Upper lobe of right lung (tissue), 1 donor: Measurements from ENCODE around the gene PLGLB1. TPM values are rescaled to one million over a fixed set of nuclear protein-coding genes. Genes with fewer than 3 reads are reported as not detected.
A peak's percentile ranks its signal among the peaks of the same experiment; 100 is the strongest.
"Not testable (repeated sequence)": the region's sequence is repeated elsewhere in the genome, so short reads cannot be mapped to it uniquely, and the experiment has no call there.

ENCODE experiments used
- ATAC-seq: fragments of 200-7000 bp; cut with Tn5 transposase; one replicate; pipeline ENCODE4 v1.9.1; 2020; ENCODE audit warnings: mild to moderate bottlenecking, moderate library complexity
- DNase-seq: peaks from one replicate; pipeline ENCODE4 v3.0.0-alpha.2; 2020
- H3K27ac ChIP-seq: fragments of 200-600 bp; one replicate; pipeline ENCODE4 v1.8.0; 2022
- H3K27me3 ChIP-seq: fragments of 200-600 bp; one replicate; pipeline ENCODE4 v1.8.0; 2022; ENCODE audit warnings: mild to moderate bottlenecking
- H3K36me3 ChIP-seq: fragments of 200-600 bp; one replicate; pipeline ENCODE4 v1.8.0; 2022
- H3K4me1 ChIP-seq: fragments of 200-600 bp; one replicate; pipeline ENCODE4 v1.8.0; 2022
- H3K4me3 ChIP-seq: fragments of 200-600 bp; one replicate; pipeline ENCODE4 v1.8.0; 2022; ENCODE audit warnings: mild to moderate bottlenecking
- H3K9me3 ChIP-seq: fragments of 200-600 bp; one replicate; pipeline ENCODE4 v1.8.0; 2022
- CTCF ChIP-seq: fragments of 200-600 bp; IDR thresholded peaks from one replicate; pipeline ENCODE4 v1.8.0; 2022; ENCODE audit warnings: antibody characterized with exemption
- intact Hi-C: fragments of 100-400 bp; cut with DNase I; formaldehyde crosslinking; loops from one replicate; pipeline ENCODE4 v1.11.0; 2022
- long read RNA-seq: library from polyadenylated mRNA; unstranded; transcript quantifications from one replicate; pipeline ENCODE4 v2.0.0, GENCODE V29; 2021
- total RNA-seq: library from RNA; stranded (reverse); fragmentation: NEBNext Ultra II Directional; extraction: Animal tissue kit (Norgen Biotek cat#: 25700); gene quantifications from one replicate; pipeline ENCODE4 v1.2.1, GENCODE V29; 2021
- donor health status: DM: no; HTN: yes; CAD: no; lungs with severe emphysema.

The PLGLB1 gene
- total RNA-seq = 3.3 TPM
- long read RNA-seq = 0 reads

- DNase-seq, H3K27ac ChIP-seq, H3K4me1 ChIP-seq, ATAC-seq, H3K36me3 ChIP-seq, H3K27me3 ChIP-seq, H3K9me3 ChIP-seq, intact Hi-C loops, H3K4me3 ChIP-seq: not testable (repeated sequence)
Observed at GRCh38 chr2:87021744-87022143, at the start of gene PLGLB1. Gene PLGLB1 (minus strand): TSS chr2:87021844. CDS start chr2:87021783, 61 bp downstream.

GRCh38 chr2:87064305-87064704, 42.7 kb upstream of the PLGLB1 start:
- ATAC-seq, H3K27me3 ChIP-seq, H3K4me1 ChIP-seq, H3K36me3 ChIP-seq, intact Hi-C loops, H3K9me3 ChIP-seq, H3K27ac ChIP-seq, H3K4me3 ChIP-seq, DNase-seq: not testable (repeated sequence)

GRCh38 chr2:87063431-87063830, 41.8 kb upstream of the PLGLB1 start:
- peak; percentile 69 for ATAC-seq
- H3K27ac ChIP-seq, H3K36me3 ChIP-seq, H3K27me3 ChIP-seq, H3K4me1 ChIP-seq, DNase-seq, H3K4me3 ChIP-seq, H3K9me3 ChIP-seq, intact Hi-C loops: not testable (repeated sequence)

- H3K27me3 ChIP-seq, H3K4me3 ChIP-seq, H3K36me3 ChIP-seq, H3K27ac ChIP-seq, ATAC-seq, DNase-seq, intact Hi-C loops, H3K4me1 ChIP-seq, H3K9me3 ChIP-seq: not testable (repeated sequence)
Observed at GRCh38 chr2:87061519-87061918, 39.9 kb upstream of the PLGLB1 start.

GRCh38 chr2:87057606-87058005, 36.0 kb upstream of the PLGLB1 start:
- intact Hi-C loops, H3K36me3 ChIP-seq, H3K27ac ChIP-seq, H3K9me3 ChIP-seq, H3K4me3 ChIP-seq, H3K27me3 ChIP-seq, H3K4me1 ChIP-seq, DNase-seq, ATAC-seq: not testable (repeated sequence)

- H3K4me3 ChIP-seq, H3K4me1 ChIP-seq, H3K27ac ChIP-seq, intact Hi-C loops, H3K27me3 ChIP-seq, ATAC-seq, H3K36me3 ChIP-seq, H3K9me3 ChIP-seq, DNase-seq: not testable (repeated sequence)
Observed at GRCh38 chr2:87056843-87057242, 35.2 kb upstream of the PLGLB1 start.

- H3K9me3 ChIP-seq, DNase-seq, H3K4me1 ChIP-seq, H3K4me3 ChIP-seq, intact Hi-C loops, H3K27me3 ChIP-seq, ATAC-seq, H3K36me3 ChIP-seq, H3K27ac ChIP-seq: not testable (repeated sequence)
Observed at GRCh38 chr2:87056435-87056834, 34.8 kb upstream of the PLGLB1 start.

- H3K27me3 ChIP-seq, intact Hi-C loops, H3K4me3 ChIP-seq, DNase-seq, H3K36me3 ChIP-seq, H3K9me3 ChIP-seq, H3K27ac ChIP-seq, H3K4me1 ChIP-seq: not testable (repeated sequence)
- peak; percentile 46 for ATAC-seq
Observed at GRCh38 chr2:87054375-87054774, 32.7 kb upstream of the PLGLB1 start.

GRCh38 chr2:87041321-87041978, 19.8 kb upstream of the PLGLB1 start:
- H3K36me3 ChIP-seq, H3K4me1 ChIP-seq, intact Hi-C loops, H3K27me3 ChIP-seq, DNase-seq, H3K9me3 ChIP-seq, H3K27ac ChIP-seq, H3K4me3 ChIP-seq: not testable (repeated sequence)
- peak; percentile 79 for ATAC-seq
- peak; percentile 37 for TF ChIP-seq CTCF

GRCh38 chr2:87028607-87029006, 7.0 kb upstream of the PLGLB1 start:
- H3K27me3 ChIP-seq, H3K27ac ChIP-seq, H3K4me1 ChIP-seq, DNase-seq, intact Hi-C loops, H3K36me3 ChIP-seq, H3K9me3 ChIP-seq, H3K4me3 ChIP-seq, ATAC-seq: not testable (repeated sequence)

GRCh38 chr2:87026816-87027215, 5.2 kb upstream of the PLGLB1 start:
- DNase-seq, H3K9me3 ChIP-seq, intact Hi-C loops, H3K27me3 ChIP-seq, H3K4me3 ChIP-seq, H3K4me1 ChIP-seq, H3K36me3 ChIP-seq, H3K27ac ChIP-seq: not testable (repeated sequence)
- ATAC-seq = peak; percentile 56

GRCh38 chr2:87025927-87026326, 4.3 kb upstream of the PLGLB1 start:
- H3K9me3 ChIP-seq, intact Hi-C loops, ATAC-seq: not testable (repeated sequence)

GRCh38 chr2:87023988-87024615, 2.5 kb upstream of the PLGLB1 start:
- H3K4me1 ChIP-seq, H3K4me3 ChIP-seq, H3K27ac ChIP-seq, DNase-seq, H3K27me3 ChIP-seq, H3K36me3 ChIP-seq, H3K9me3 ChIP-seq, intact Hi-C loops: not testable (repeated sequence)
- peak; percentile 55 for ATAC-seq

More at GRCh38 chr2:87025927-87026326, 4.3 kb upstream of the PLGLB1 start:
- not testable (repeated sequence) for H3K27me3 ChIP-seq, H3K27ac ChIP-seq, DNase-seq, H3K4me1 ChIP-seq, H3K4me3 ChIP-seq, H3K36me3 ChIP-seq
